Endothelial cell of umbilical vein (primary cell): ENCODE results near the gene CDCP1.

Experiments
- CTCF ChIP-seq, 2 donors: IDR thresholded peaks; 1 replicate in 1 of 2; 2 replicates in 1 of 2; pipeline ENCODE4 v1.5.1; 2011; ENCODE audit warnings: low read length in 2 of 2, mild to moderate bottlenecking in 2 of 2, moderate library complexity in 2 of 2, control low read depth in 1 of 2, inconsistent platforms in 1 of 2, low read depth in 1 of 2; ENCODE audit not compliant: insufficient read depth in 1 of 2; ENCODE audit errors: extremely low read depth in 1 of 2
- EZH2 ChIP-seq: IDR thresholded peaks from 2 replicates; pipeline ENCODE4 v1.6.1; 2012; ENCODE audit warnings: borderline replicate concordance, low read depth, mild to moderate bottlenecking, moderate library complexity, low read length, inconsistent platforms; ENCODE audit not compliant: severe bottlenecking
- GATA2 ChIP-seq: IDR thresholded peaks from 2 replicates; pipeline ENCODE4 v1.7.0; 2011; ENCODE audit warnings: low read depth, mild to moderate bottlenecking, moderate library complexity, mixed read lengths, low read length; ENCODE audit not compliant: insufficient read length, insufficient read depth
- JUN ChIP-seq: IDR thresholded peaks from 2 replicates; pipeline ENCODE4 v1.6.1; 2011; ENCODE audit warnings: borderline replicate concordance, low read depth; ENCODE audit not compliant: insufficient read length, insufficient read depth
- MAX ChIP-seq: IDR thresholded peaks from 2 replicates; pipeline ENCODE4 v1.6.1; 2011; ENCODE audit not compliant: insufficient read depth, insufficient read length
- MYC ChIP-seq: IDR thresholded peaks from one replicate; pipeline ENCODE4 v1.6.1; 2011; ENCODE audit warnings: mild to moderate bottlenecking, low read depth, low read length
- POLR2A ChIP-seq: IDR thresholded peaks from 2 replicates; pipeline ENCODE4 v1.6.1; 2012; ENCODE audit warnings: low read depth, mild to moderate bottlenecking, control low read depth, low read length
- POLR2AphosphoS5 ChIP-seq: IDR thresholded peaks from 2 replicates; pipeline ENCODE4 v1.6.1; 2012; ENCODE audit warnings: low read depth, mild to moderate bottlenecking, control low read depth, low read length, moderate library complexity; ENCODE audit not compliant: insufficient read depth

GRCh38 chr3:45169125-45169904 is 23.1 kb upstream of the CDCP1 start:
- no peak for TF ChIP-seq CTCF (IDR thresholded peaks at IDR 0.05; ENCODE audit: extremely low read depth in 1 of 2, insufficient read depth in 1 of 2, low read depth in 1 of 2, low read length in 2 of 2)
- TF ChIP-seq POLR2A: no peak
- TF ChIP-seq POLR2AphosphoS5: no peak
- TF ChIP-seq GATA2: no peak
- TF ChIP-seq JUN: no peak
- TF ChIP-seq MAX: no peak
- TF ChIP-seq MYC: no peak
- TF ChIP-seq EZH2: no peak
